ENCODE measurements around the gene PAX2. TPM values are rescaled to one million over a fixed set of nuclear protein-coding genes. Genes with fewer than 3 reads are reported as not detected.

Gene PAX2
- total and polyA plus RNA-seq, 4 donors: not detected

- Histone ChIP-seq H3K4me1 (ENCODE audit: control insufficient read depth in 4 of 4, insufficient read depth in 4 of 4, low read length in 3 of 4) (peaks cover 12 to 29% (median 20%) of the 10 kb centered on the region in 4 donors), H3K4me3 (ENCODE audit: low read depth in 1 of 3, low read length in 3 of 3) (no peak overlapping the region), H3K9ac (ENCODE audit: low read depth in 1 of 2, low read length in 2 of 2) (no peak overlapping the region), H3K9me3 (ENCODE audit: control insufficient read depth in 4 of 4, low read length in 3 of 4) (no peaks in the 10 kb centered on the region), H3K27ac (ENCODE audit: low read depth in 1 of 2, low read length in 2 of 2) (no peak overlapping the region), H3K27me3 (ENCODE audit: control insufficient read depth in 4 of 4, insufficient read depth in 4 of 4, low read length in 3 of 4) (peaks cover 2 to 4% (median 3%) of the 10 kb centered on the region in 4 donors), H3K36me3 (ENCODE audit: control insufficient read depth in 4 of 4, insufficient read depth in 3 of 4, low read depth in 1 of 4, low read length in 3 of 4) (no peaks in the 10 kb centered on the region)
- no peak for DNase-seq (ENCODE audit: low spot score)
- 9% methylated on average over 1 of the region's 1 CpG for WGBS
- TF ChIP-seq JUND (IDR thresholded peaks at IDR 0.05): no peak
- TF ChIP-seq RAD21 (IDR thresholded peaks at IDR 0.05): no peak
- no peak for TF ChIP-seq TAF1 (conservative IDR thresholded peaks at IDR 0.05)
- TF ChIP-seq YY1 (IDR thresholded peaks at IDR 0.05): no peak
- TF ChIP-seq SP1 (IDR thresholded peaks at IDR 0.05): no peak
- TF ChIP-seq NR2F2 (IDR thresholded peaks at IDR 0.05): no peak
- no peak for TF ChIP-seq MAX (IDR thresholded peaks at IDR 0.05)
- TF ChIP-seq GABPA (IDR thresholded peaks at IDR 0.05 in 1 of 2, conservative IDR thresholded peaks at IDR 0.05 in 1 of 2): no peak
- TF ChIP-seq CTCF (IDR thresholded peaks at IDR 0.05; ENCODE audit: low read depth, low read length, missing input control): no peak
- TF ChIP-seq HNF4G (IDR thresholded peaks at IDR 0.05): no peak
- TF ChIP-seq FOXA2 (IDR thresholded peaks at IDR 0.05): no peak
- TF ChIP-seq HNF4A (conservative IDR thresholded peaks at IDR 0.05): no peak
- TF ChIP-seq ZBTB33 (IDR thresholded peaks at IDR 0.05): no peak
- no peak for TF ChIP-seq EGR1 (IDR thresholded peaks at IDR 0.05; ENCODE audit: low read depth in 2 of 2)
- TF ChIP-seq RXRA (IDR thresholded peaks at IDR 0.05): no peak
- TF ChIP-seq FOXA1 (IDR thresholded peaks at IDR 0.05): no peak
- no peak for TF ChIP-seq REST (IDR thresholded peaks at IDR 0.05)
- no peak for TF ChIP-seq ATF3 (IDR thresholded peaks at IDR 0.05)
These were observed 85.3 kb downstream of the PAX2 start for GRCh38 chr10:100830728-100831111.

All from liver (tissue), 9 donors.